Measurements from ENCODE around the gene TRIM6. TPM values are rescaled to one million over a fixed set of nuclear protein-coding genes. Genes with fewer than 3 reads are reported as not detected.

Gene TRIM6
- total and polyA plus RNA-seq, 2 donors (not counting 3 experiments of a cell fraction or from before 2014, with no cell fraction given): 3.9 to 5.6 TPM

DNA sequence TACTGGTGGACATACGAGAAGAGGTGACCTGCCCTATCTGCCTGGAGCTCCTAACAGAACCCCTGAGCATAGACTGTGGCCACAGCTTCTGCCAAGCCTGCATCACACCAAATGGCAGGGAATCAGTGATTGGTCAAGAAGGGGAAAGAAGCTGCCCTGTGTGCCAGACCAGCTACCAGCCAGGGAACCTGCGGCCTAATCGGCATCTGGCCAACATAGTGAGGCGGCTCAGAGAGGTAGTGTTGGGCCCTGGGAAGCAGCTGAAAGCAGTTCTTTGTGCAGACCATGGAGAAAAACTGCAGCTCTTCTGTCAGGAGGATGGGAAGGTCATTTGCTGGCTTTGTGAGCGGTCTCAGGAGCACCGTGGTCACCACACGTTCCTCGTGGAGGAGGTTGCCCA is 6.9 kb downstream of the TRIM6 start:
- TF ChIP-seq GATA2 (IDR thresholded peaks at IDR 0.05; ENCODE audit: insufficient read depth, insufficient read length, low read depth, low read length): no peak
- TF ChIP-seq EZH2 (IDR thresholded peaks at IDR 0.05; ENCODE audit: borderline replicate concordance, low read depth, low read length, severe bottlenecking): no peak
- TF ChIP-seq POLR2AphosphoS5 (IDR thresholded peaks at IDR 0.05; ENCODE audit: insufficient read depth, low read depth, low read length): no peak
- TF ChIP-seq, protein P1, sequence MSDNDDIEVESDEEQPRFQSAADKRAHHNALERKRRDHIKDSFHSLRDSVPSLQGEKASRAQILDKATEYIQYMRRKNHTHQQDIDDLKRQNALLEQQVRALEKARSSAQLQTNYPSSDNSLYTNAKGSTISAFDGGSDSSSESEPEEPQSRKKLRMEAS (IDR thresholded peaks at IDR 0.05; ENCODE audit: insufficient read depth, insufficient read length): no peak
- TF ChIP-seq FOS (IDR thresholded peaks at IDR 0.05; ENCODE audit: borderline replicate concordance, insufficient read depth, low read length): no peak
- TF ChIP-seq, protein P2, sequence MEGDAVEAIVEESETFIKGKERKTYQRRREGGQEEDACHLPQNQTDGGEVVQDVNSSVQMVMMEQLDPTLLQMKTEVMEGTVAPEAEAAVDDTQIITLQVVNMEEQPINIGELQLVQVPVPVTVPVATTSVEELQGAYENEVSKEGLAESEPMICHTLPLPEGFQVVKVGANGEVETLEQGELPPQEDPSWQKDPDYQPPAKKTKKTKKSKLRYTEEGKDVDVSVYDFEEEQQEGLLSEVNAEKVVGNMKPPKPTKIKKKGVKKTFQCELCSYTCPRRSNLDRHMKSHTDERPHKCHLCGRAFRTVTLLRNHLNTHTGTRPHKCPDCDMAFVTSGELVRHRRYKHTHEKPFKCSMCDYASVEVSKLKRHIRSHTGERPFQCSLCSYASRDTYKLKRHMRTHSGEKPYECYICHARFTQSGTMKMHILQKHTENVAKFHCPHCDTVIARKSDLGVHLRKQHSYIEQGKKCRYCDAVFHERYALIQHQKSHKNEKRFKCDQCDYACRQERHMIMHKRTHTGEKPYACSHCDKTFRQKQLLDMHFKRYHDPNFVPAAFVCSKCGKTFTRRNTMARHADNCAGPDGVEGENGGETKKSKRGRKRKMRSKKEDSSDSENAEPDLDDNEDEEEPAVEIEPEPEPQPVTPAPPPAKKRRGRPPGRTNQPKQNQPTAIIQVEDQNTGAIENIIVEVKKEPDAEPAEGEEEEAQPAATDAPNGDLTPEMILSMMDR (IDR thresholded peaks at IDR 0.05; ENCODE audit: extremely low read depth in 1 of 2, insufficient read depth in 1 of 2, low read depth in 1 of 2, low read length in 2 of 2): no peak
- TF ChIP-seq JUN (IDR thresholded peaks at IDR 0.05; ENCODE audit: borderline replicate concordance, insufficient read depth, insufficient read length, low read depth): no peak
- TF ChIP-seq MYC (IDR thresholded peaks at IDR 0.05; ENCODE audit: low read depth, low read length): no peak
- no peak for TF ChIP-seq POLR2A (IDR thresholded peaks at IDR 0.05; ENCODE audit: low read depth, low read length)
- no peak for FAIRE-seq
- no peaks in the 10 kb centered on the region for H3K9me1 ChIP-seq (replicated peaks; ENCODE audit: control insufficient read depth, extremely low read depth, insufficient read depth, low read length)
- no peak for DNase-seq (ENCODE audit: low read depth, low spot score)
- intact Hi-C loops (cut with micrococcal nuclease): no loop called here
- no peak overlapping the region for H2AFZ ChIP-seq (ENCODE audit: low read depth, low read length)
- no peak overlapping the region for H3K4me3 ChIP-seq (replicated peaks in 1 of 3; ENCODE audit: insufficient read depth in 1 of 3, low read depth in 1 of 3, low read length in 3 of 3)
- ChIA-PET POLR2A (no interaction called here), CTCF (interaction anchor here (1.3 to 2.0 kb wide), 3 partner anchors 11 to 17 kb away, joined by 3 to 5 read pairs (median 4); no protein-coding TSS in a partner anchor)
- H3K4me2 ChIP-seq (ENCODE audit: insufficient read depth, low read length): no peak overlapping the region
- H3K36me3 ChIP-seq (ENCODE audit: control insufficient read depth in 2 of 2, extremely low read depth in 1 of 2, insufficient read depth in 2 of 2, low read length in 2 of 2): no peaks in the 10 kb centered on the region
- dilution Hi-C loops (cut with MboI; ENCODE audit: extremely low pct_ligation_motif_present, low sequenced_read_pairs): no loop called here
- no peaks in the 10 kb centered on the region for H4K20me1 ChIP-seq (replicated peaks; ENCODE audit: control insufficient read depth, extremely low read depth, insufficient read depth, low read length)
- no peak overlapping the region for H3K9ac ChIP-seq (replicated peaks; ENCODE audit: extremely low read depth, insufficient read depth, low read length)
- no peaks in the 10 kb centered on the region for H3K27me3 ChIP-seq (ENCODE audit: control insufficient read depth in 2 of 2, insufficient read depth in 2 of 2, low read length in 2 of 2)
- H3K4me1 ChIP-seq (ENCODE audit: control insufficient read depth, extremely low read depth, insufficient read depth, low read length): peaks cover 2% of the 10 kb centered on the region
- no peaks in the 10 kb centered on the region for H3K79me2 ChIP-seq (ENCODE audit: control insufficient read depth, insufficient read depth, low read length)
- no peaks in the 10 kb centered on the region for H3K9me3 ChIP-seq (replicated peaks; ENCODE audit: control insufficient read depth, insufficient read depth, low read length)
- no TSS peak for BruUV-seq (replicated peaks)
- H3K27ac ChIP-seq (ENCODE audit: insufficient read depth, low read depth, low read length): no peak overlapping the region

Data from endothelial cell of umbilical vein (primary cell).